ENCODE measurements around the gene SH3PXD2A.

Gene SH3PXD2A

DNA sequence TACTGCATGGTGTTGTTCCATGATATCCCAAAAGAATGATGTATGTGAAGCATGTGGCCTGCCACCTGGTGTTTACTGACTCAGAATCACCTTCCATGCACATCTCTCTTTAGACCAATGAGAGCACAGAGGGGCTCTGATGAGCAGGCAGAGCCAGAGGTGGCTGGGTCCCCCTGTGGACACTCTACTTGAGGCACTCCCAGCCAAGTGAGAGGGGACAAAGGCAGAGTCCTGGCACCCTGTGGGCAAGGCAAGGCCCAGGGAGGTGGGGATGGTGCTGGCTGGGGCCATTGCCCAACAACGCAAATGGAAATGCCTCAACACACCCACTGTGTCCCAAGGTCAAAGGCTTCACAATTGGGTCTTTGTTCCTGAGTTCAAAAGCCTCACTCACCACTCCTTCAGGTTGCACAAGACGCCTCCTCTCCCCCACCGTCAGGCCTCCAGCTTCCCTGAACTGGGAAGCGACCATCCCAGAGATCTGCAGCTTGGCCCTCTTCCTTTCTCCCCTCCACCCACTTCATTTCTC lies 197.3 kb downstream of the SH3PXD2A start:
- DNase-seq = no peak

DNA sequence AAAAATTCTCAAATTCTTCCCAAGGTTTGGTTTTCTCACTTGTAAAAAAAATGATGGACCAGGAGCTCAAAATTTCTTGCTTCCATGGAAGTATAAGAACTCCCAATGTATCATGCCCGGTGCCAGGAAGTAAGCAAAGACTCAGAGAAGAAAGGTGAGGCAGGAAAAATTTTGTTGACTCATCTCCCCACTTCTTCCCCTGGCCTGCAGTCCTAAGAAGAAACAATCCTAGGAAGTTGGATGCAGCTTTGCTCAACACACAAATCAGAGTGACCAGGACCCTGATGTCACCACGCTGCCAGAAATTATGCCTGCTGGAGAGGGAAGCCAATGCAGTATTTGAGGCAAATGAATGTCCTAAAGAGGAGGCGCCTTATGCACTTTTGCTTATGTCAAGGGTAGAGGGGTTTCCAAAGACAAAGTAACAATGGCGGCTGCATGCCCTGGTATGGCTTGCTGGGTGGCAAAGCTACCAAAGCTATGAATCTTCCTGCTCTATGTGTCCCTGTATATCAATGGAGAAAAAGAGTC lies 198.2 kb downstream of the SH3PXD2A start:
- DNase-seq = no peak

- DNase-seq = no peak
Measured at GRCh38 chr10:103654925-103655324, 200.5 kb downstream of the SH3PXD2A start.

DNA sequence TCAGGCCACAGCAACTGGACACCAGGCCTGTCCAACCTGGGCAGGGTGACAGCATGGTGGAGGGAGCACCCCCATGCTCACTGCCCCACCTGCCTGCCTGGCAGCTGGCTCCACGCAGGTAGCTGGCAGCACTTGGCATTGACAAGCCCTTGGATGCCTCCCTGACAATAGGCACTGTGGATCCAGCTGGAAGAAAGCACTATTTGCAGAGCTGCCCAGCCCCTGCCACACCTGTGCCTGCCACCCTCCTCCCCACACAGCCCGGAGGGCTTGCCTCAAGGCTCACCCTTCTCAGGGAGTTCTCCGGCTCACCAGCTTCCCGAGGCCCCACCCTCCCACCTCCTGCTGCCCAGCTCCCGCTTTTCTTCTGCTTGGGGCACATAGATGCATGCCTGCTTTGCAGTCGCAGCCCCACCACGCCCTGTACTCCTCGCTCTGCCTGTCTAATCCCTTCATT lies 201.8 kb downstream of the SH3PXD2A start:
- no peak for DNase-seq

- no peak for DNase-seq
Measured at GRCh38 chr10:103652599-103653281, 202.6 kb downstream of the SH3PXD2A start.

DNA sequence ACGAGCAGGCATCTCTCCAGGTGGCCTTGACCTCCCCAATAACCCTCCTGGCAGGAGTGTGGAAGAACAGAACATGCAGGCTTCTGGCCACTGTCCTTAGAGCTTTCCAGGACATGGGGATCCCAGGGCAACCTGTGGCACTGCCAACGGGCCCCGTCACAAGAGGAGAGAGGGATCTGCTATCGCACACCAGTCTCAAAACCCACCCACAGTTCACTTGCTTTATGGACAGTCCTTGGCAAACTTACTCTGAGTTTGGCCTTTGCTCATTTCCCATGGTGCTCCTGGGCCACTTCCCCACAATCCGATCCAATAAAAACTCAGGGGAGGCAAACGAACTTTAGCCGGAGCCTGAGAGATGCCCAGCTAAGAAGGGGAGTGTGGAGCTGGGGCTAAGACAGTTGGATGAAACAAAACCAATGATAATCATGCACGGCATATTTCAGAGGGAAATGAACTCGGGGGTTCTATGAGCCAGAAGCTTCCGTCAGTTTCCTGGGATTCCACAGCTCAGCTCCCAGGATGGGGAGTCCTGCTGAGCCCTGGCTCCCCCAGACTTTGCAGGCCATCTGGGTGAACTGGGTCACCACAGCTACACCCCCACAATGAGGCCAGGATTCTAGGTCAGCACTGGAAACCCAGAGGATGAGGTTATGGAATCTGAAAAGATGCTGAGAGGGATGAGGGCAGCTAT lies 203.4 kb downstream of the SH3PXD2A start:
- no peak for DNase-seq

DNA sequence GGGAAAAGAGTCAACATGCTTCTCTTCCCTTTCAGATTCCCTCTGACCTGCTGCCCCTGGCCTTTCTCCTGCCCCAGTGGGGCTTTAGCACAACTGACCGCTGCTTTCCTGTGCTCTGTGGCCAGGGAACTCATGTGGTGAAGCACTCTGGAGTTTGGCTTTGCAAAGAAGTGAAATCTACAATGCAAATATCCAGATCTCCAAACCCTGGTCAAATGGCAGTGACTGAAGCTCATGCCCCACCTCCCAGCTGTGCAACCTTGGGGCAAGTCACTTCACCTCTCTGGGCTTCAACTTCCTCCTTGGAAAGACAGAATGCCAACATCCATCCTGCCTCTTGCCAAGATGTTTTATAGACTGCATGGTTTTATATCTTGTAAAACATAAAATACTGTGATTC lies 204.0 kb downstream of the SH3PXD2A start:
- no peak for DNase-seq

DNA sequence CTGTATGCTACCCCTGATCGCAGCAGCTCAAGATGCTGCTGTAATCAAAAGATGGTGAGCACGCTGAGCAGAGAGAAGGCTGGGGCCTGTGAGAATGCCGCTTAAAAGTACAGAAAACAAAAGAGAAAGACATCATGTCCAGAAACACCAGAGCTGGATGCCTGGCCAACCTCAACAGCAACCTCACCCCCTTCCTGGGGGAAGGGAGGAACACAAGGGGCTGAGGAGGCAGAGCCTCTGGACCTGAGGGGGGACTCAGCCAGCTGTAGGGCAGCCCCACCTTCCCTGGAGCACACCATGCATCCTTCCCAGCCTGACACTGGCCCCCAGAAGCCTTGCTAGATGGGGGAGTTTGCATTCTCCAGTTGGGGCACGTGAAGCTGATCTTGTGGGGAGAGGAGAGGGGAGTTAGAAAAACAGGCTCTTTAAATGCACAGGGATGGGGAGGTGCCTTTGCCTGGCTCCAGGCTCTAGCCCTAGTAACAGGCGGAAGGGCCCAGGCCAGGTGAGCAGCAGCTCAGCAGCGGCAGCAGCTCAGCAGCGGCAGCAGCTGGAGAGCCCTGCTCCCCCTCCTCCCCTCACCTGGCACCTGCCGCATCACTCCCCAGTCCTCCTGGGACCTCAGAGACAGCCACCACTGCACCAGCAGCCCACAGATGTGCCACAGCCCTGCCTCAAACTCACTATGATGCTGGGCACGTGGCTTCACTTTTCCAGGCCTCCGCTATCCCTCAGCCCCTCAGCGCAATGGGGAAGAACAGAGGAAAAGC lies 205.5 kb downstream of the SH3PXD2A start:
- no peak for DNase-seq

- DNase-seq = no peak
Measured at GRCh38 chr10:103648636-103649532, 206.5 kb downstream of the SH3PXD2A start.

- DNase-seq = no peak
Measured at GRCh38 chr10:103648251-103648635, 207.1 kb downstream of the SH3PXD2A start.

- no peak for DNase-seq
Measured at GRCh38 chr10:103646304-103646703, 209.1 kb downstream of the SH3PXD2A start.

DNA sequence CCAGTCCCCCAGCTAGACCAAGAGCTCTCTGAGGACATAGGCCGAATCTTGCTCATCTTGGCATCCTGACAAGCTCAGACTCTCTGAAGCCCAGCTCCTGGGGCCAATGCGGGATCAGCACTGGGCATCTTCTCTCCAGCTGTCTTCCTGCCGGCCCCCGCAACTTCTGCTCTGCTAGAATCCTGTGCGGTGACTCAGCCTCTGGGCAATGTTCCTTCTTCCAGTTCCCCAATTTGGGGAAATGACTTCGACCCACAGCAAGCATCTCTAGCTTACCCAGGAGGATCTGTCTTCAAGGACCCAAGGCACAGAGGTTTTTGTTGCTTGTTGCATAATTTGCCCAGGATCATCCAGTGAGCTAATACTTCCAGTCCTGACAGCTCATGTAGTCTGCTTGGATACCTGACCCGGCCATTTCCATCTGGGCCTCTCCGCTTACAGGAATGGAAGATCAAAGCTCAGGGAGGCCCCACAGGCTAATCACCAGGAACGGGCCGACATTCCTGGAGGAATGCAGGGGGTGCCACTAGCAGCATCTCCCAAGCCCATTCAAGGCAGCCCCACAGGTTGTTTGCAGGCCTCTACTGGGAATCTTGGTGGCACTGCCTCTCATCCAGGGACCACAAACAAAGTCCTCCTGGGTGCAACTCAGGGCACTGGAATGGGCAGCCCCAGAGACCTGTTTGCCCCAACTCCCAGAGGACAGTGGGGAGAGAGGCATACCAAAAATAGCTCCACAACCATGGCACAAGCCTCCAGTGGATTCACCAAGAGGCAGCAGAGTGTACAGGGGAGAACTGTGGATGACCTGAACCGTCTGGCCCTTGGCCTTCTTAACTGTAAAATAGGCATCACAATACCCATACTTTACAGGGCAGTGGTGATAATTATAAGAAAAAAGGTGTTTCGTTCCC lies 210.0 kb downstream of the SH3PXD2A start:
- DNase-seq = no peak

- DNase-seq = no peak
Measured at GRCh38 chr10:103643381-103643780, 212.0 kb downstream of the SH3PXD2A start.

DNA sequence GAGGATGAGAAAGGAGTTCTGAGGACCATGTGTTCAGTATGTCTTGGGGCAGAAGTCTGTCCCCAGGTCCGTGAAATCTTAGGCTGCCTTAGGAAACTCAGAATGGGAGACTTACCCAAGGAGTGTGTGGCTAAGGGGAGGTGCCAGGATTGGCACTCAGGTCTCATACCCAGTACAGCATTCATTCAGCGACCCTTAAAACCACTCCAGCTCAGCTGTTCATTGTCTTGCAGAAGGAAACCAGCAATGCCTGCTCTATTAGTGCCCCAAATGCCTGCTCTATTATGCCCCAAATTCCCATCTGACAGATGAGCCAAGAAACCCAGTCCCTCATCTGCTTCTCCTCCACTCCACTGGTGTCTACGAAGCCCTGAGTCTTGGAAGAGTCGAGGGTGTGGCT lies 214.1 kb downstream of the SH3PXD2A start:
- no peak for DNase-seq

- no peak for DNase-seq
Measured at GRCh38 chr10:103640436-103641181, 214.8 kb downstream of the SH3PXD2A start.

DNA sequence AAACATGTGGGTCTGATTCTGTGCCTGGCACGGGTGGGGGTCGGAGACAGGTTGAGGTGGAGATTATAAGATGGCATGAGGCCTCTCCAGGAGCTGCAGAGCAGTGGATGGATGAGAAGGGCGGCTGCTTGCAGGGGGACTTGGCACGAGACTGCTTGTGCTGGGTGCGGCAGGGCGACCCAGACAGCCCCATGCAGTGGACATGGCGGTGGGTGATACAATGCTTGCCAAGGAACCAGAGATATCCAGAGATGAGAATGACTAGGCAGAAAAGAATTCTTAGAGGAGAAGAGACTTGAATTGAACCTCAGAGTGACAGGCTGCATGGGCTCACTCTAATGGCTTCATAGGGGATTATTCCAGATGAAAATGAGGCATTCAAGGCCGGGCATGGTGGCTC lies 216.4 kb downstream of the SH3PXD2A start:
- no peak for DNase-seq

- no peak for DNase-seq
Measured at GRCh38 chr10:103637927-103638557, 217.3 kb downstream of the SH3PXD2A start.

GRCh38 chr10:103637011-103637410 lies 218.4 kb downstream of the SH3PXD2A start:
- DNase-seq = no peak

DNA sequence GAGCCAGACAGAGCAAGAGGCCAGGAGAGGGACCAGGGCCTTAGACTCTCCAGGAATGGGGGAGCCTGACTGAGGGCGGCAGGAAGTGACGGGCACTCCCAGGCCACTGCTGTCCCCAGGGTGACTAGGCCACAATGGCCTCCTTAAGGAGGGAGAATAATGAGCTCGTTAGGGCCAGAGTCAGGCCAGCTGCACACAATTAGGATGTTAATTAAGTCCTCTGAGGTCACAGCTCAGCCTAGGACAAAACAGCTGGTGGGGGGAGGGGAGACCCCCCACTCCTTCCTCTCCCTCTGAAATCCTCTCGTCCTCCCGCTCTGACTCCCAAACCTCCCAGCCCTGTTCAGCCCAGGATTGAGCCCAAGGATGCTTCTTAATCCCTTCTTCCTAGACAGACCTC lies 218.9 kb downstream of the SH3PXD2A start:
- no peak for DNase-seq

DNA sequence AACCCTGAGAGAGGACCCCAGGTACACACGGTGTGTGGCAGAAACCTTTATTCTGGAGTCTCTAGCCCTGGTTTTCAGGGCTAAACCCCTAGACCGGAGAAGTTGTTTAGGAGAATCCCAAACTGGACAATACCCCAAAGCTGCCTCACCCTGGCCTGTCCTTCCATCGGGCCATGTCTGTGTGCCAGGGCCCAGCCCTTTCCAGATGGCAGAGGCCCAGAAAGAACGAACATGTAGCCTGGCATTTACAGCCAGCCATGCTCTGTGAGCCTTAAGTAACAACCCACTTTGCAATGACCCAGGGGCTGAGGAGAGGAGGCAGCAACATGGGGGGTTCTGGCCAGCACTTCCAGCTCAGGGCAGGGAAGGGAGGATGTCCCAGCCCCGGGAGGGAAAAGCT lies 219.8 kb downstream of the SH3PXD2A start:
- no peak for DNase-seq
